GM06990 (cell line): Measurements from ENCODE around the gene IL36RN.

Experiments used
- DNase-seq: peaks from one replicate; pipeline ENCODE4 v3.0.0-alpha.2; 2011; ENCODE audit not compliant: insufficient read length; ENCODE audit errors: extremely low read depth
- H3K27me3 ChIP-seq: replicated peaks from 2 replicates; pipeline ENCODE4 v1.6.0; 2011; ENCODE audit warnings: low read length; ENCODE audit not compliant: control insufficient read depth, insufficient read depth
- H3K36me3 ChIP-seq: 2 replicates; pipeline ENCODE4 v1.5.1; 2011; ENCODE audit warnings: low read length; ENCODE audit not compliant: control insufficient read depth, insufficient read depth
- H3K4me3 ChIP-seq: replicated peaks from 2 replicates; pipeline ENCODE4 v1.5.1; 2011; ENCODE audit warnings: low read depth, mild to moderate bottlenecking, control low read depth, low read length
- TF ChIP-seq, protein P1 (sequence below): IDR thresholded peaks from 2 replicates; pipeline ENCODE4 v1.5.1; 2011; ENCODE audit warnings: low read length, control low read depth, mild to moderate bottlenecking, inconsistent platforms; ENCODE audit not compliant: insufficient read depth, poor library complexity, severe bottlenecking

Gene IL36RN

DNA sequence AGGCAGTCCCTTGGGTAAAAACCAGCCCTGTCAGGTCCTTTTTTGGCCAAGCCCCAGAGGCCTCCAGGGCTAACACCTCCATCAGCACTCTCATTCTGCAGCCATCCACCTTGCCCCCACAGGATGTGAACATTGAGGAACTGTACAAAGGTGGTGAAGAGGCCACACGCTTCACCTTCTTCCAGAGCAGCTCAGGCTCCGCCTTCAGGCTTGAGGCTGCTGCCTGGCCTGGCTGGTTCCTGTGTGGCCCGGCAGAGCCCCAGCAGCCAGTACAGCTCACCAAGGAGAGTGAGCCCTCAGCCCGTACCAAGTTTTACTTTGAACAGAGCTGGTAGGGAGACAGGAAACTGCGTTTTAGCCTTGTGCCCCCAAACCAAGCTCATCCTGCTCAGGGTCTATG lies 16.0 kb downstream of the IL36RN start:
- no peak overlapping the region for H3K4me3 ChIP-seq
- TF ChIP-seq, protein P1, sequence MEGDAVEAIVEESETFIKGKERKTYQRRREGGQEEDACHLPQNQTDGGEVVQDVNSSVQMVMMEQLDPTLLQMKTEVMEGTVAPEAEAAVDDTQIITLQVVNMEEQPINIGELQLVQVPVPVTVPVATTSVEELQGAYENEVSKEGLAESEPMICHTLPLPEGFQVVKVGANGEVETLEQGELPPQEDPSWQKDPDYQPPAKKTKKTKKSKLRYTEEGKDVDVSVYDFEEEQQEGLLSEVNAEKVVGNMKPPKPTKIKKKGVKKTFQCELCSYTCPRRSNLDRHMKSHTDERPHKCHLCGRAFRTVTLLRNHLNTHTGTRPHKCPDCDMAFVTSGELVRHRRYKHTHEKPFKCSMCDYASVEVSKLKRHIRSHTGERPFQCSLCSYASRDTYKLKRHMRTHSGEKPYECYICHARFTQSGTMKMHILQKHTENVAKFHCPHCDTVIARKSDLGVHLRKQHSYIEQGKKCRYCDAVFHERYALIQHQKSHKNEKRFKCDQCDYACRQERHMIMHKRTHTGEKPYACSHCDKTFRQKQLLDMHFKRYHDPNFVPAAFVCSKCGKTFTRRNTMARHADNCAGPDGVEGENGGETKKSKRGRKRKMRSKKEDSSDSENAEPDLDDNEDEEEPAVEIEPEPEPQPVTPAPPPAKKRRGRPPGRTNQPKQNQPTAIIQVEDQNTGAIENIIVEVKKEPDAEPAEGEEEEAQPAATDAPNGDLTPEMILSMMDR, result no peak
- DNase-seq, result no peak

GRCh38 chr2:113075600-113075999 lies 16.6 kb downstream of the IL36RN start:
- no peaks in the 10 kb centered on the region for H3K36me3 ChIP-seq
- H3K27me3 ChIP-seq, result no peaks in the 10 kb centered on the region
- DNase-seq, result no peak
- TF ChIP-seq, protein P1, result no peak
- H3K4me3 ChIP-seq, result no peak overlapping the region

More for the DNA sequence above, 16.0 kb downstream of the IL36RN start:
- Histone ChIP-seq H3K36me3 (no peaks in the 10 kb centered on the region), H3K27me3 (no peaks in the 10 kb centered on the region)

GRCh38 chr2:113076954-113077669 lies 18.1 kb downstream of the IL36RN start:
- Histone ChIP-seq H3K36me3 (no peaks in the 10 kb centered on the region), H3K4me3 (no peak overlapping the region), H3K27me3 (no peaks in the 10 kb centered on the region)
- DNase-seq, result no peak
- TF ChIP-seq, protein P1, result no peak

- no peak overlapping the region for H3K4me3 ChIP-seq
- no peaks in the 10 kb centered on the region for H3K36me3 ChIP-seq
- no peak for DNase-seq
- no peaks in the 10 kb centered on the region for H3K27me3 ChIP-seq
- TF ChIP-seq, protein P1, result no peak
These were observed 18.9 kb downstream of the IL36RN start for GRCh38 chr2:113077921-113078320.

- Histone ChIP-seq H3K36me3 (no peaks in the 10 kb centered on the region), H3K27me3 (no peaks in the 10 kb centered on the region), H3K4me3 (no peak overlapping the region)
- TF ChIP-seq, protein P1, result no peak
- DNase-seq, result no peak
These were observed 19.4 kb downstream of the IL36RN start for GRCh38 chr2:113078350-113078839.
